Neural cell (in vitro differentiated cells): Measurements from ENCODE around the gene RGS19. TPM values are rescaled to one million over a fixed set of nuclear protein-coding genes. Genes with fewer than 3 reads are reported as not detected.

Experiments
- H2AFZ ChIP-seq: fragments of 200-600, 300-800 bp; sonication (generic), shearing (Covaris generic); 2 replicates; pipeline ENCODE4 v1.6.0; 2014; ENCODE audit warnings: low read depth, mild to moderate bottlenecking, antibody characterized with exemption, low read length, moderate library complexity
- H3F3A ChIP-seq: fragments of 200-600 bp; shearing (Covaris generic); 2 replicates; pipeline ENCODE4 v1.6.1; 2016; ENCODE audit warnings: mild to moderate bottlenecking, moderate library complexity, mixed read lengths, antibody characterized with exemption, low read length; ENCODE audit not compliant: insufficient read depth, poor library complexity, severe bottlenecking
- H3K27ac ChIP-seq: fragments of 200-600, 300-800 bp; sonication (generic), shearing (Covaris generic); 2 replicates; pipeline ENCODE4 v1.5.1; 2014; ENCODE audit warnings: mild to moderate bottlenecking, low read length, moderate library complexity
- H3K27me3 ChIP-seq: fragments of 300-800, 200-600 bp; sonication (generic), shearing (Covaris generic); 2 replicates; pipeline ENCODE4 v1.6.0; 2014; ENCODE audit warnings: mild to moderate bottlenecking, low read depth, low read length, moderate library complexity; ENCODE audit not compliant: insufficient read depth
- H3K36me3 ChIP-seq: fragments of 300-800, 200-600 bp; sonication (generic), shearing (Covaris generic); 2 replicates; pipeline ENCODE4 v1.5.1; 2014; ENCODE audit warnings: mild to moderate bottlenecking, antibody characterized with exemption, low read length, moderate library complexity; ENCODE audit not compliant: insufficient read depth
- H3K4me2 ChIP-seq: fragments of 300-800, 200-600 bp; sonication (generic), shearing (Covaris generic); 2 replicates; pipeline ENCODE4 v1.6.0; 2014; ENCODE audit warnings: mild to moderate bottlenecking, low read length
- H3K4me3 ChIP-seq: fragments of 300-800, 200-600 bp; sonication (generic), shearing (Covaris generic); 2 replicates; pipeline ENCODE4 v1.5.1; 2014; ENCODE audit warnings: mild to moderate bottlenecking, low read length, moderate library complexity
- H3K79me2 ChIP-seq: fragments of 200-600 bp; shearing (Covaris generic); replicated peaks from 2 replicates; pipeline ENCODE4 v1.6.0; 2014; ENCODE audit warnings: mild to moderate bottlenecking, low read length, moderate library complexity; ENCODE audit not compliant: insufficient read depth
- H3K9ac ChIP-seq: fragments of 300-800, 200-600 bp; sonication (generic), shearing (Covaris generic); 2 replicates; pipeline ENCODE4 v1.6.1; 2016; ENCODE audit warnings: mild to moderate bottlenecking, low read length, mixed read lengths
- H3K9me2 ChIP-seq: fragments of 200-600 bp; shearing (Covaris generic); 2 replicates; pipeline ENCODE4 v1.6.1; 2016; ENCODE audit warnings: mild to moderate bottlenecking, low read length, mixed read lengths; ENCODE audit not compliant: insufficient read depth
- H3K9me3 ChIP-seq: fragments of 200-600, 300-800 bp; sonication (generic), shearing (Covaris generic); 2 replicates; pipeline ENCODE4 v1.6.1; 2016; ENCODE audit warnings: mild to moderate bottlenecking, mixed run types, low read length, moderate library complexity, mixed read lengths
- H4K20me1 ChIP-seq: fragments of 200-600 bp; shearing (Covaris generic); 2 replicates; pipeline ENCODE4 v1.6.1; 2016; ENCODE audit warnings: mild to moderate bottlenecking, mixed run types; ENCODE audit not compliant: insufficient read depth
- EP300 ChIP-seq: fragments of 450-650 bp; conservative IDR thresholded peaks from 2 replicates; pipeline ENCODE4 v1.6.1; 2014; ENCODE audit warnings: antibody characterized with exemption, mild to moderate bottlenecking, moderate library complexity; ENCODE audit not compliant: poor library complexity, severe bottlenecking
- EZH2 ChIP-seq: fragments of 200-600, 300-800 bp; shearing (Covaris generic), sonication (generic); IDR thresholded peaks from 2 replicates; pipeline ENCODE4 v1.6.1; 2014; ENCODE audit warnings: antibody characterized with exemption, low read length, borderline replicate concordance, mild to moderate bottlenecking; ENCODE audit not compliant: insufficient read depth, poor library complexity, severe bottlenecking
- MXI1 ChIP-seq: fragments of 450-650 bp; conservative IDR thresholded peaks from 2 replicates; pipeline ENCODE4 v1.6.1; 2014; ENCODE audit warnings: antibody characterized with exemption, mild to moderate bottlenecking; ENCODE audit not compliant: poor library complexity, severe bottlenecking
- POLR2AphosphoS5 ChIP-seq: IDR thresholded peaks from 2 replicates; pipeline ENCODE4 v1.6.1; 2012
- RAD21 ChIP-seq: fragments of 450-650 bp; conservative IDR thresholded peaks from 2 replicates; pipeline ENCODE4 v1.6.1; 2014; ENCODE audit warnings: antibody characterized with exemption, mild to moderate bottlenecking, moderate library complexity
- SMC3 ChIP-seq: fragments of 450-650 bp; conservative IDR thresholded peaks from 2 replicates; pipeline ENCODE4 v1.6.1; 2014; ENCODE audit warnings: antibody characterized with exemption, mild to moderate bottlenecking, moderate library complexity; ENCODE audit not compliant: poor library complexity
- TAF1 ChIP-seq: IDR thresholded peaks from 2 replicates; pipeline ENCODE4 v1.6.1; 2012; ENCODE audit warnings: low read depth
- polyA plus RNA-seq: library from polyadenylated mRNA; depleted of rRNA; stranded (reverse); fragments of >200 nt; gene quantifications from 2 replicates; pipeline ENCODE4 v1.2.3, GENCODE V29; 2014
- TF ChIP-seq, protein P1 (sequence below): fragments of 450-650 bp; IDR thresholded peaks from 2 replicates; pipeline ENCODE4 v1.5.1; 2014; ENCODE audit warnings: antibody characterized with exemption, mild to moderate bottlenecking, moderate library complexity; ENCODE audit not compliant: poor library complexity, severe bottlenecking
- TF ChIP-seq, protein P2 (sequence below): IDR thresholded peaks from 2 replicates; pipeline ENCODE4 v1.6.1; 2012; ENCODE audit warnings: borderline replicate concordance

Gene RGS19
- polyA plus RNA-seq, 1 donor from 2014 or later, result 3.4 TPM

DNA sequence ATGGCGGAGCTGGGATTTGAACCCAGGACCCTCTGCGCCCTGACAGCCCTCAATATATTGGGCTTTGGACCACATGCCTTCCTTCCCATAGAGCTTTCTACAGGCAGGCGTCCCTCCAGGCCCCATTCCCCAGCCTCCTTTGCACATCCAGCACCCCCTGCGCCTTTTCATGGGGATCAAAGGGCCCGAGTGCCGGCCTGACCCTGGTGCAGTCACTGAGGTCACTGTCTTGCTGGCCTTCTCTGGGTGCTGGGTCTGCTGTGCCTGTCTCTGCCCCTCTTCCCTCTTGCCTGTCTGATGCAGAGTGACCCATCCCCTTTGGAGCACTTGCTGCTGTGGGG is 2.3 kb upstream of the RGS19 start:
- Histone ChIP-seq H3K27ac (no peak overlapping the region), H3K27me3 (peaks cover 22% of the 10 kb centered on the region), H3K4me3 (no peak overlapping the region), H3K79me2 (no peaks in the 10 kb centered on the region), H3F3A (no peaks in the 10 kb centered on the region), H2AFZ (no peak overlapping the region), H3K9ac (no peak overlapping the region), H3K9me3 (no peaks in the 10 kb centered on the region), H3K9me2 (no peaks in the 10 kb centered on the region), H4K20me1 (no peaks in the 10 kb centered on the region), H3K36me3 (no peaks in the 10 kb centered on the region), H3K4me2 (no peak overlapping the region)
- TF ChIP-seq, protein P1, sequence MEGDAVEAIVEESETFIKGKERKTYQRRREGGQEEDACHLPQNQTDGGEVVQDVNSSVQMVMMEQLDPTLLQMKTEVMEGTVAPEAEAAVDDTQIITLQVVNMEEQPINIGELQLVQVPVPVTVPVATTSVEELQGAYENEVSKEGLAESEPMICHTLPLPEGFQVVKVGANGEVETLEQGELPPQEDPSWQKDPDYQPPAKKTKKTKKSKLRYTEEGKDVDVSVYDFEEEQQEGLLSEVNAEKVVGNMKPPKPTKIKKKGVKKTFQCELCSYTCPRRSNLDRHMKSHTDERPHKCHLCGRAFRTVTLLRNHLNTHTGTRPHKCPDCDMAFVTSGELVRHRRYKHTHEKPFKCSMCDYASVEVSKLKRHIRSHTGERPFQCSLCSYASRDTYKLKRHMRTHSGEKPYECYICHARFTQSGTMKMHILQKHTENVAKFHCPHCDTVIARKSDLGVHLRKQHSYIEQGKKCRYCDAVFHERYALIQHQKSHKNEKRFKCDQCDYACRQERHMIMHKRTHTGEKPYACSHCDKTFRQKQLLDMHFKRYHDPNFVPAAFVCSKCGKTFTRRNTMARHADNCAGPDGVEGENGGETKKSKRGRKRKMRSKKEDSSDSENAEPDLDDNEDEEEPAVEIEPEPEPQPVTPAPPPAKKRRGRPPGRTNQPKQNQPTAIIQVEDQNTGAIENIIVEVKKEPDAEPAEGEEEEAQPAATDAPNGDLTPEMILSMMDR, result no peak
- TF ChIP-seq SMC3 (no peak), POLR2AphosphoS5 (no peak), EZH2 (no peak), EP300 (no peak), RAD21 (no peak), TAF1 (no peak), MXI1 (no peak)
- TF ChIP-seq, protein P2, sequence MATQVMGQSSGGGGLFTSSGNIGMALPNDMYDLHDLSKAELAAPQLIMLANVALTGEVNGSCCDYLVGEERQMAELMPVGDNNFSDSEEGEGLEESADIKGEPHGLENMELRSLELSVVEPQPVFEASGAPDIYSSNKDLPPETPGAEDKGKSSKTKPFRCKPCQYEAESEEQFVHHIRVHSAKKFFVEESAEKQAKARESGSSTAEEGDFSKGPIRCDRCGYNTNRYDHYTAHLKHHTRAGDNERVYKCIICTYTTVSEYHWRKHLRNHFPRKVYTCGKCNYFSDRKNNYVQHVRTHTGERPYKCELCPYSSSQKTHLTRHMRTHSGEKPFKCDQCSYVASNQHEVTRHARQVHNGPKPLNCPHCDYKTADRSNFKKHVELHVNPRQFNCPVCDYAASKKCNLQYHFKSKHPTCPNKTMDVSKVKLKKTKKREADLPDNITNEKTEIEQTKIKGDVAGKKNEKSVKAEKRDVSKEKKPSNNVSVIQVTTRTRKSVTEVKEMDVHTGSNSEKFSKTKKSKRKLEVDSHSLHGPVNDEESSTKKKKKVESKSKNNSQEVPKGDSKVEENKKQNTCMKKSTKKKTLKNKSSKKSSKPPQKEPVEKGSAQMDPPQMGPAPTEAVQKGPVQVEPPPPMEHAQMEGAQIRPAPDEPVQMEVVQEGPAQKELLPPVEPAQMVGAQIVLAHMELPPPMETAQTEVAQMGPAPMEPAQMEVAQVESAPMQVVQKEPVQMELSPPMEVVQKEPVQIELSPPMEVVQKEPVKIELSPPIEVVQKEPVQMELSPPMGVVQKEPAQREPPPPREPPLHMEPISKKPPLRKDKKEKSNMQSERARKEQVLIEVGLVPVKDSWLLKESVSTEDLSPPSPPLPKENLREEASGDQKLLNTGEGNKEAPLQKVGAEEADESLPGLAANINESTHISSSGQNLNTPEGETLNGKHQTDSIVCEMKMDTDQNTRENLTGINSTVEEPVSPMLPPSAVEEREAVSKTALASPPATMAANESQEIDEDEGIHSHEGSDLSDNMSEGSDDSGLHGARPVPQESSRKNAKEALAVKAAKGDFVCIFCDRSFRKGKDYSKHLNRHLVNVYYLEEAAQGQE, result no peak

DNA sequence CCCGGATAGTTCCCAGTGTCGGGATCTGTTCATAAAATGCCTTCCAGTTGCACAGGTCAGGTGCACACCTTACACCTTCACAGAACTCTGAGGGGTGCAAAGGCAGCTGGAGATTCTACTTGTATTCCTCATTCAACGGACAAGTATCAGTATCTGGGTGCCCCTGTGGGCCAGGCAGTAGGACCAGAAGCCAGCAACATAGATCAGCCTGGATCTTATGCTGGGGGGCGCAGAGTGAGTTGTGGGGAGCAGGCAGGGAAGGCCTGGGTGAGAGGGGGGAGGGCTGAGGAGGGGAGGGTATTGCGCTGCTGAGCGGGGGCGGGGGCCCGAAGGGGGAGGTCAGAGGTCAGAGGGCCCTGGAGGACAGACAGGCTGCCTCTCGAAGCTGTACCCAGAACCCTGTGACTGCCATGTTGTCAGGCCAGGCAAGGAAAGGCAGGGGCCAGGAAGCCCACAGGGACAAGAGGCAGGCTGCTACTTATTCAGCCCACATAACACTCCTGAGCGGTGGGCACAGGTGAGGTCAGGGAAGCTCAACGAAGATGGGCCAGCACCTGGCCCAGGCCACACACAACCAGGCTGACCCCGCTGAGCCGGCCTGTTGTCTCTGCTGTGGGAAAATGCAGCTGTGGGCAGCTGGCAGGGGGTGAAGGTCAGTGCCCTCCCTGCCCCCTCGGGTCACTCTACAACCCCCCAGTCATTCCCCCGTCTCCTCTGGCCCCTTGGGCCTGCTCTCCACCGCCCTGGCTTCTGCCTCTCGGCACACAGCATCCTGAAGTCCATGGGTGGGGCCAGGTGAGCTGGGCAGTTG is 1.7 kb upstream of the RGS19 start:
- Histone ChIP-seq H3K9me2 (no peaks in the 10 kb centered on the region), H4K20me1 (no peaks in the 10 kb centered on the region), H3F3A (no peaks in the 10 kb centered on the region), H3K79me2 (no peaks in the 10 kb centered on the region), H3K9ac (no peak overlapping the region), H3K27me3 (peaks cover 22% of the 10 kb centered on the region), H3K36me3 (no peaks in the 10 kb centered on the region), H2AFZ (no peak overlapping the region), H3K4me3 (no peak overlapping the region), H3K27ac (no peak overlapping the region), H3K9me3 (no peaks in the 10 kb centered on the region), H3K4me2 (no peak overlapping the region)
- TF ChIP-seq POLR2AphosphoS5 (no peak), TAF1 (no peak), EZH2 (no peak), RAD21 (no peak), EP300 (no peak), SMC3 (no peak), MXI1 (no peak)
- TF ChIP-seq, protein P2, result no peak
- TF ChIP-seq, protein P1, result no peak
